OCI-LY3 (cell line): ENCODE results near the gene MTHFSD.

Source experiments
- H2AFZ ChIP-seq: fragments of 200-600, 300-600 bp; shearing (Covaris generic); 2 replicates; pipeline ENCODE4 v1.6.0; 2014; ENCODE audit warnings: antibody characterized with exemption, low read depth, low read length
- H3K27ac ChIP-seq: fragments of 200-600, 300-600 bp; sonication (generic); 2 replicates; pipeline ENCODE4 v1.5.1; 2014; ENCODE audit warnings: mild to moderate bottlenecking, low read length, moderate library complexity, mixed read lengths
- H3K27me3 ChIP-seq: fragments of 200-600, 300-600 bp; sonication (generic); 2 replicates; pipeline ENCODE4 v1.6.1; 2014; ENCODE audit warnings: low read depth, low read length, mixed read lengths
- H3K36me3 ChIP-seq: fragments of 200-600, 300-600 bp; sonication (generic); replicated peaks from 2 replicates; pipeline ENCODE3; 2014; ENCODE audit warnings: low read depth, low read length, mixed read lengths
- H3K4me1 ChIP-seq: fragments of 300-600, 200-600 bp; sonication (generic); 2 replicates; pipeline ENCODE4 v1.6.1; 2014; ENCODE audit warnings: low read length, mixed read lengths
- H3K4me2 ChIP-seq: fragments of 200-600, 300-600 bp; sonication (generic); 2 replicates; pipeline ENCODE4 v1.6.1; 2014; ENCODE audit warnings: low read length, mixed read lengths
- H3K4me3 ChIP-seq: fragments of 300-600, 200-600 bp; sonication (generic); 2 replicates; pipeline ENCODE4 v1.5.1; 2014; ENCODE audit warnings: antibody characterized with exemption, mild to moderate bottlenecking, low read length, moderate library complexity
- H3K79me2 ChIP-seq: fragments of 300-600, 200-600 bp; shearing (Covaris generic); 2 replicates; pipeline ENCODE4 v1.6.1; 2014; ENCODE audit warnings: mild to moderate bottlenecking, low read length, mixed read lengths
- H3K9ac ChIP-seq: fragments of 300-600, 200-600 bp; shearing (Covaris generic); 2 replicates; pipeline ENCODE4 v1.6.0; 2014; ENCODE audit warnings: mild to moderate bottlenecking, low read length, moderate library complexity
- H3K9me3 ChIP-seq: fragments of 200-600, 300-600 bp; shearing (Covaris generic); 2 replicates; pipeline ENCODE4 v1.6.1; 2014; ENCODE audit warnings: low read length, mixed read lengths; ENCODE audit not compliant: insufficient read depth
- H4K20me1 ChIP-seq: fragments of 200-600, 300-600 bp; sonication (generic); 2 replicates; pipeline ENCODE4 v1.6.1; 2016; ENCODE audit warnings: low read length, mixed read lengths; ENCODE audit not compliant: insufficient read depth
- CTCF ChIP-seq: fragments of 200-600, 300-600 bp; sonication (generic); IDR thresholded peaks from 2 replicates; pipeline ENCODE4 v1.5.1; 2014; ENCODE audit warnings: antibody characterized with exemption, low read length, low read depth
- EZH2phosphoT487 ChIP-seq: fragments of 200-600 bp; shearing (Covaris generic); IDR thresholded peaks from 2 replicates; pipeline ENCODE4 v1.6.1; 2018; ENCODE audit warnings: antibody characterized with exemption, mixed run types, low read depth

Gene MTHFSD

GRCh38 chr16:86499889-86500707 lies 54.9 kb downstream of the MTHFSD start:
- Histone ChIP-seq H3K4me2 (no peak overlapping the region), H3K9me3 (no peaks in the 10 kb centered on the region), H3K4me3 (no peak overlapping the region), H3K4me1 (no peaks in the 10 kb centered on the region), H3K36me3 (no peaks in the 10 kb centered on the region), H4K20me1 (no peaks in the 10 kb centered on the region), H3K27ac (no peak overlapping the region), H3K27me3 (peaks cover 22% of the 10 kb centered on the region), H2AFZ (no peak overlapping the region), H3K9ac (no peak overlapping the region), H3K79me2 (no peaks in the 10 kb centered on the region)
- TF ChIP-seq CTCF (no peak), EZH2phosphoT487 (no peak)

GRCh38 chr16:86499440-86499786 lies 55.6 kb downstream of the MTHFSD start:
- Histone ChIP-seq H3K9me3 (no peaks in the 10 kb centered on the region), H3K27me3 (peaks cover 22% of the 10 kb centered on the region), H3K27ac (no peak overlapping the region), H2AFZ (no peak overlapping the region), H3K9ac (no peak overlapping the region), H3K4me3 (no peak overlapping the region), H3K79me2 (no peaks in the 10 kb centered on the region), H4K20me1 (no peaks in the 10 kb centered on the region), H3K36me3 (no peaks in the 10 kb centered on the region), H3K4me1 (no peaks in the 10 kb centered on the region), H3K4me2 (no peak overlapping the region)
- TF ChIP-seq CTCF: no peak

GRCh38 chr16:86498671-86499439 lies 56.2 kb downstream of the MTHFSD start:
- Histone ChIP-seq H3K27ac (no peak overlapping the region), H3K4me2 (no peak overlapping the region), H3K9me3 (no peaks in the 10 kb centered on the region), H4K20me1 (no peaks in the 10 kb centered on the region), H3K36me3 (no peaks in the 10 kb centered on the region), H2AFZ (no peak overlapping the region), H3K79me2 (no peaks in the 10 kb centered on the region), H3K4me1 (no peaks in the 10 kb centered on the region), H3K27me3 (peaks cover 22% of the 10 kb centered on the region), H3K9ac (no peak overlapping the region), H3K4me3 (no peak overlapping the region)
- TF ChIP-seq EZH2phosphoT487: no peak
- TF ChIP-seq CTCF: no peak

- Histone ChIP-seq H4K20me1 (no peaks in the 10 kb centered on the region), H3K27ac (no peak overlapping the region), H3K4me2 (no peak overlapping the region), H3K9me3 (no peaks in the 10 kb centered on the region), H3K4me1 (no peaks in the 10 kb centered on the region), H2AFZ (no peak overlapping the region), H3K9ac (no peak overlapping the region), H3K36me3 (no peaks in the 10 kb centered on the region), H3K27me3 (peaks cover 21% of the 10 kb centered on the region), H3K79me2 (no peaks in the 10 kb centered on the region), H3K4me3 (no peak overlapping the region)
- TF ChIP-seq CTCF: no peak
Measured at GRCh38 chr16:86498155-86498670, 56.8 kb downstream of the MTHFSD start.
